ENCODE measurements around the gene FTCDNL1. TPM values are rescaled to one million over a fixed set of nuclear protein-coding genes. Genes with fewer than 3 reads are reported as not detected.

FTCDNL1 gene
- total RNA-seq, 1 experiment from 2014 or later: 2.7 TPM

GRCh38 chr2:199869227-199869541 is 18.2 kb upstream of the FTCDNL1 start:
- no peak overlapping the region for H2AFZ ChIP-seq
- H3K27ac ChIP-seq: no peak overlapping the region
- H3F3A ChIP-seq (ENCODE audit: insufficient read depth, low read depth): no peaks in the 10 kb centered on the region
- CTCF ChIA-PET: no interaction called here
- TF ChIP-seq EZH2 (IDR thresholded peaks at IDR 0.05; ENCODE audit: low read depth): no peak
- no peak for TF ChIP-seq CTCF (conservative IDR thresholded peaks at IDR 0.05)
- H3K9me2 ChIP-seq (ENCODE audit: insufficient read depth): no peaks in the 10 kb centered on the region
- intact Hi-C loops (cut with micrococcal nuclease; ENCODE audit: unreplicated experiment): loop anchor here (10.0 kb wide), 1 partner anchor 124 kb away; no protein-coding TSS in a partner anchor
- no peaks in the 10 kb centered on the region for H3K4me1 ChIP-seq (replicated peaks; ENCODE audit: insufficient read depth)
- H3K79me2 ChIP-seq (ENCODE audit: low read depth): no peaks in the 10 kb centered on the region
- H4K20me1 ChIP-seq (ENCODE audit: insufficient read depth): no peaks in the 10 kb centered on the region
- BruUV-seq (replicated peaks): no TSS peak
- no peak for DNase-seq
- POLR2A ChIA-PET (ENCODE audit: unreplicated experiment): no interaction called here
- no peaks in the 10 kb centered on the region for H3K36me3 ChIP-seq (ENCODE audit: low read depth)
- H3K27me3 ChIP-seq (ENCODE audit: insufficient read depth, low read depth): no peaks in the 10 kb centered on the region
- H3K9me3 ChIP-seq (ENCODE audit: insufficient read depth, low read depth): no peaks in the 10 kb centered on the region
- H3K4me3 ChIP-seq: no peak overlapping the region
- no peak overlapping the region for H3K4me2 ChIP-seq

- DNase-seq: no peak
- no peaks in the 10 kb centered on the region for H4K20me1 ChIP-seq (ENCODE audit: insufficient read depth)
- H3K27me3 ChIP-seq (ENCODE audit: insufficient read depth, low read depth): no peaks in the 10 kb centered on the region
- H3K36me3 ChIP-seq (ENCODE audit: low read depth): no peaks in the 10 kb centered on the region
- no peak overlapping the region for H3K4me2 ChIP-seq
- BruUV-seq (replicated peaks): no TSS peak
- H3K4me1 ChIP-seq (replicated peaks; ENCODE audit: insufficient read depth): no peaks in the 10 kb centered on the region
- POLR2A ChIA-PET (ENCODE audit: unreplicated experiment): no interaction called here
- no peaks in the 10 kb centered on the region for H3F3A ChIP-seq (ENCODE audit: insufficient read depth, low read depth)
- no peaks in the 10 kb centered on the region for H3K9me2 ChIP-seq (ENCODE audit: insufficient read depth)
- CTCF ChIA-PET: no interaction called here
- TF ChIP-seq CTCF (conservative IDR thresholded peaks at IDR 0.05): no peak
- no peak for TF ChIP-seq EZH2 (IDR thresholded peaks at IDR 0.05; ENCODE audit: low read depth)
- no peak overlapping the region for H3K27ac ChIP-seq
- no peak overlapping the region for H2AFZ ChIP-seq
- no peaks in the 10 kb centered on the region for H3K9me3 ChIP-seq (ENCODE audit: insufficient read depth, low read depth)
- intact Hi-C loops (cut with micrococcal nuclease; ENCODE audit: unreplicated experiment): loop anchor here (10.0 kb wide), 1 partner anchor 124 kb away; no protein-coding TSS in a partner anchor
- H3K4me3 ChIP-seq: no peak overlapping the region
- H3K79me2 ChIP-seq (ENCODE audit: low read depth): no peaks in the 10 kb centered on the region
Observed at GRCh38 chr2:199868431-199869226, 17.6 kb upstream of the FTCDNL1 start.

- Histone ChIP-seq H3K4me1 (replicated peaks; ENCODE audit: insufficient read depth) (no peaks in the 10 kb centered on the region), H3K27ac (no peak overlapping the region), H3K79me2 (ENCODE audit: low read depth) (no peaks in the 10 kb centered on the region), H3K36me3 (ENCODE audit: low read depth) (no peaks in the 10 kb centered on the region), H3K27me3 (ENCODE audit: insufficient read depth, low read depth) (no peaks in the 10 kb centered on the region), H2AFZ (no peak overlapping the region), H3K4me2 (no peak overlapping the region), H3K9me3 (ENCODE audit: insufficient read depth, low read depth) (no peaks in the 10 kb centered on the region), H3K9me2 (ENCODE audit: insufficient read depth) (no peaks in the 10 kb centered on the region), H4K20me1 (ENCODE audit: insufficient read depth) (no peaks in the 10 kb centered on the region), H3F3A (ENCODE audit: insufficient read depth, low read depth) (no peaks in the 10 kb centered on the region), H3K4me3 (no peak overlapping the region)
- CTCF ChIA-PET: interaction anchor here (0.7 kb wide), 1 partner anchor 207 kb away, joined by 6 read pairs; no protein-coding TSS in a partner anchor
- POLR2A ChIA-PET (ENCODE audit: unreplicated experiment): no interaction called here
- no peak for DNase-seq
- TF ChIP-seq CTCF (conservative IDR thresholded peaks at IDR 0.05): no peak
- TF ChIP-seq EZH2 (IDR thresholded peaks at IDR 0.05; ENCODE audit: low read depth): no peak
- intact Hi-C loops (cut with micrococcal nuclease; ENCODE audit: unreplicated experiment): loop anchor here (10.0 kb wide), 1 partner anchor 121 kb away; no protein-coding TSS in a partner anchor
- BruUV-seq (replicated peaks): no TSS peak
Observed at GRCh38 chr2:199865905-199866304, 14.9 kb upstream of the FTCDNL1 start.

Measured in PC-9 (cell line).